H9 (cell line): Measurements from ENCODE around the gene CLDN20. TPM values are rescaled to one million over a fixed set of nuclear protein-coding genes. Genes with fewer than 3 reads are reported as not detected.
A peak's percentile ranks its signal among the peaks of the same experiment; 100 is the strongest.

Experiments used
- DNase-seq: peaks from one replicate; pipeline ENCODE4 v3.0.0-alpha.2; 2017
- H2AFZ ChIP-seq: one replicate; pipeline ENCODE4 v1.6.1; 2013; ENCODE audit warnings: mild to moderate bottlenecking, low read length, control low read depth, moderate library complexity
- H2AK5ac ChIP-seq: 2 replicates; pipeline ENCODE4 v1.6.1; 2013; ENCODE audit warnings: low read length, control low read depth, mixed read lengths; ENCODE audit not compliant: insufficient read length
- H2BK120ac ChIP-seq: one replicate; pipeline ENCODE4 v1.6.1; 2013; ENCODE audit warnings: low read depth, mild to moderate bottlenecking, low read length, control low read depth, inconsistent platforms; ENCODE audit not compliant: poor library complexity, severe bottlenecking
- H2BK12ac ChIP-seq: 2 replicates; pipeline ENCODE4 v1.6.1; 2013; ENCODE audit warnings: low read length, control low read depth, mixed read lengths, low read depth; ENCODE audit not compliant: insufficient read length
- H2BK15ac ChIP-seq: 2 replicates; pipeline ENCODE4 v1.6.1; 2013; ENCODE audit warnings: low read depth, low read length, control low read depth
- H2BK20ac ChIP-seq: one replicate; pipeline ENCODE4 v1.6.1; 2013; ENCODE audit warnings: low read depth, mild to moderate bottlenecking, low read length, control low read depth, inconsistent platforms; ENCODE audit not compliant: poor library complexity, severe bottlenecking
- H2BK5ac ChIP-seq: 2 replicates; pipeline ENCODE4 v1.6.1; 2013; ENCODE audit warnings: low read length, control low read depth, mixed read lengths; ENCODE audit not compliant: insufficient read length
- H3K14ac ChIP-seq: 2 replicates; pipeline ENCODE4 v1.6.1; 2013; ENCODE audit warnings: low read length, control low read depth; ENCODE audit not compliant: insufficient read depth
- H3K18ac ChIP-seq: 2 replicates; pipeline ENCODE4 v1.6.1; 2013; ENCODE audit warnings: low read depth, mild to moderate bottlenecking, mixed read lengths, low read length, control low read depth; ENCODE audit not compliant: insufficient read length
- H3K23ac ChIP-seq: 2 replicates; pipeline ENCODE4 v1.6.1; 2013; ENCODE audit warnings: low read length, control low read depth, mixed read lengths, low read depth; ENCODE audit not compliant: insufficient read length
- H3K23me2 ChIP-seq: 2 replicates; pipeline ENCODE4 v1.6.1; 2013; ENCODE audit warnings: low read depth, mild to moderate bottlenecking, mixed read lengths, low read length, control low read depth; ENCODE audit not compliant: insufficient read length, poor library complexity, severe bottlenecking
- H3K27ac ChIP-seq: 2 replicates; pipeline ENCODE4 v1.5.1; 2013; ENCODE audit warnings: low read length, control low read depth, mixed read lengths, low read depth; ENCODE audit not compliant: insufficient read length
- H3K27me3 ChIP-seq: 2 replicates; pipeline ENCODE4 v1.6.1; 2013; ENCODE audit warnings: low read length, control low read depth, inconsistent platforms; ENCODE audit not compliant: insufficient read depth
- H3K4ac ChIP-seq: 2 replicates; pipeline ENCODE4 v1.6.1; 2013; ENCODE audit warnings: low read depth, mild to moderate bottlenecking, control low read depth, inconsistent platforms, low read length, moderate library complexity
- H3K4me1 ChIP-seq: 2 replicates; pipeline ENCODE4 v1.6.1; 2013; ENCODE audit warnings: low read length, control low read depth, inconsistent platforms; ENCODE audit not compliant: insufficient read depth
- H3K4me2 ChIP-seq: 2 replicates; pipeline ENCODE4 v1.6.1; 2013; ENCODE audit warnings: low read length, control low read depth, mixed read lengths; ENCODE audit not compliant: insufficient read length, insufficient read depth
- H3K56ac ChIP-seq: 2 replicates; pipeline ENCODE4 v1.6.1; 2013; ENCODE audit warnings: low read depth, mild to moderate bottlenecking, mixed read lengths, low read length, control low read depth; ENCODE audit not compliant: insufficient read length
- H3K79me1 ChIP-seq: 2 replicates; pipeline ENCODE4 v1.6.1; 2013; ENCODE audit warnings: low read depth, mild to moderate bottlenecking, moderate library complexity, low read length, control low read depth, inconsistent platforms; ENCODE audit not compliant: insufficient read depth, poor library complexity, severe bottlenecking
- H3K79me2 ChIP-seq: 2 replicates; pipeline ENCODE4 v1.6.1; 2013; ENCODE audit warnings: low read length, control low read depth, inconsistent platforms; ENCODE audit not compliant: insufficient read depth
- H3K9ac ChIP-seq: 2 replicates; pipeline ENCODE4 v1.6.1; 2013; ENCODE audit warnings: low read length, control low read depth, mixed read lengths; ENCODE audit not compliant: insufficient read length; ENCODE audit errors: extremely low read depth
- H3K9me3 ChIP-seq: one replicate; pipeline ENCODE4 v1.6.1; 2013; ENCODE audit warnings: low read depth, low read length, inconsistent platforms; ENCODE audit not compliant: control insufficient read depth
- H3T11ph ChIP-seq: one replicate; pipeline ENCODE4 v1.6.1; 2013; ENCODE audit warnings: mild to moderate bottlenecking, low read length, control low read depth, inconsistent platforms
- H4K20me1 ChIP-seq: one replicate; pipeline ENCODE4 v1.6.1; 2013; ENCODE audit not compliant: control insufficient read depth, insufficient read length, insufficient read depth
- H4K5ac ChIP-seq: 2 replicates; pipeline ENCODE4 v1.6.1; 2013; ENCODE audit warnings: low read depth, mild to moderate bottlenecking, mixed read lengths, low read length, control low read depth; ENCODE audit not compliant: insufficient read length
- H4K8ac ChIP-seq: replicated peaks from 2 replicates; pipeline ENCODE4 v1.6.1; 2013; ENCODE audit warnings: low read length, control low read depth, mixed read lengths, low read depth; ENCODE audit not compliant: insufficient read length
- H4K91ac ChIP-seq: 2 replicates; pipeline ENCODE4 v1.6.1; 2013; ENCODE audit warnings: low read depth, mild to moderate bottlenecking, moderate library complexity, mixed read lengths, low read length, control low read depth; ENCODE audit not compliant: insufficient read length
- H3K27ac Mint-ChIP-seq, 3 experiments: 2 replicates in 2 of 3; 3 replicates in 1 of 3; pipeline ENCODE4 v1.8.0; 2020 to 2021; ENCODE audit warnings: mixed read lengths in 3 of 3, mild to moderate bottlenecking in 1 of 3, moderate library complexity in 1 of 3
- H3K27me3 Mint-ChIP-seq: 2 replicates; pipeline ENCODE4 v1.8.0; 2021; ENCODE audit warnings: low read depth, mild to moderate bottlenecking, moderate library complexity, mixed read lengths
- H3K36me3 Mint-ChIP-seq, 3 experiments: 2 replicates in 2 of 3; 3 replicates in 1 of 3; pipeline ENCODE4 v1.8.0; 2020 to 2021; ENCODE audit warnings: low read depth in 3 of 3, mixed read lengths in 3 of 3; ENCODE audit not compliant: insufficient read depth in 1 of 3
- H3K4me1 Mint-ChIP-seq, 2 experiments: 2 replicates each; pipeline ENCODE4 v1.8.0; 2020; ENCODE audit warnings: mixed read lengths in 2 of 2
- H3K4me3 Mint-ChIP-seq, 2 experiments: 2 replicates in 1 of 2; 3 replicates in 1 of 2; pipeline ENCODE4 v1.8.0; 2020 to 2021; ENCODE audit warnings: mild to moderate bottlenecking in 2 of 2, mixed read lengths in 2 of 2, moderate library complexity in 1 of 2
- H3K9me3 Mint-ChIP-seq, 2 experiments: 2 replicates in 1 of 2; 3 replicates in 1 of 2; pipeline ENCODE4 v1.8.0; 2020; ENCODE audit warnings: mild to moderate bottlenecking in 2 of 2, mixed read lengths in 2 of 2, moderate library complexity in 1 of 2
- CTCF ChIP-seq: fragments of 200-600 bp; sonication (generic); conservative IDR thresholded peaks from 3 replicates; pipeline ENCODE4 v1.8.0; 2021; ENCODE audit warnings: antibody characterized with exemption, mild to moderate bottlenecking
- WGBS: extraction: QIAGEN DNeasy Blood & Tissue Kit; methylation state at CpG from one replicate; pipeline ENCODE4 v1.1.7; 2013; ENCODE audit warnings: missing lambda C conversion rate, low lambda C conversion rate, mixed read lengths; ENCODE audit not compliant: insufficient read length; ENCODE audit errors: extremely low coverage; 5-methylcytosine and 5-hydroxymethylcytosine counted together
- total RNA-seq: library from RNA; stranded (reverse); gene quantifications from 2 replicates; pipeline ENCODE4 v1.2.1, GENCODE V29; 2021

CLDN20 gene
- total RNA-seq, 1 experiment from 2014 or later: not detected

- H3K18ac ChIP-seq: no peak overlapping the region
- H2BK15ac ChIP-seq: no peak overlapping the region
- H3K4ac ChIP-seq: no peak overlapping the region
- H4K20me1 ChIP-seq: no peaks in the 10 kb centered on the region
- no peaks in the 10 kb centered on the region for H3K4me1 ChIP-seq
- peak overlapping the region; percentile 65 to 79 (median 70); a peak in 5 of 7 replicates for H3K27ac Mint-ChIP-seq
- no peak overlapping the region for H4K8ac ChIP-seq
- H2BK120ac ChIP-seq: no peak overlapping the region
- H3K79me2 ChIP-seq: no peaks in the 10 kb centered on the region
- no peaks in the 10 kb centered on the region for H3K27me3 ChIP-seq
- H2BK12ac ChIP-seq: no peak overlapping the region
- H3T11ph ChIP-seq: no peak overlapping the region
- no peak overlapping the region for H4K5ac ChIP-seq
- H3K36me3 Mint-ChIP-seq: peaks cover 6 to 55% (median 51%) of the 10 kb centered on the region in 3 experiments; a peak in 6 of 7 replicates
- H3K23me2 ChIP-seq: no peaks in the 10 kb centered on the region
- H3K79me1 ChIP-seq: no peaks in the 10 kb centered on the region
- peaks cover 14 to 17% of the 10 kb centered on the region in 2 experiments for H3K4me1 Mint-ChIP-seq
- H3K9me3 ChIP-seq: no peaks in the 10 kb centered on the region
- H2AFZ ChIP-seq: no peak overlapping the region
- DNase-seq: peak; percentile 66
- no peaks in the 10 kb centered on the region for H3K27me3 Mint-ChIP-seq
- no peak overlapping the region for H2AK5ac ChIP-seq
- TF ChIP-seq CTCF: peak; percentile 80
- H3K9ac ChIP-seq: no peak overlapping the region
- WGBS: no CpG with 5 or more reads among the region's 30 CpGs
- H2BK20ac ChIP-seq: no peak overlapping the region
- no peak overlapping the region for H4K91ac ChIP-seq
- no peaks in the 10 kb centered on the region for H3K9me3 Mint-ChIP-seq
- no peak overlapping the region for H2BK5ac ChIP-seq
- H3K27ac ChIP-seq: no peak overlapping the region
- H3K56ac ChIP-seq: no peak overlapping the region
- H3K23ac ChIP-seq: no peak overlapping the region
- no peak overlapping the region for H3K4me3 Mint-ChIP-seq
- no peak overlapping the region for H3K4me2 ChIP-seq
- no peak overlapping the region for H3K14ac ChIP-seq
Measured at GRCh38 chr6:155248008-155249001, 15.5 kb upstream of the CLDN20 start.
